ENCODE measurements around the gene MYO15A. TPM values are rescaled to one million over a fixed set of nuclear protein-coding genes. Genes with fewer than 3 reads are reported as not detected.
A peak's percentile ranks its signal among the peaks of the same experiment; 100 is the strongest.

The MYO15A gene
- total and polyA plus RNA-seq, 2 of the 4 experiments (the other 2 are of a cell fraction): 0.18 to 1.1 TPM

DNA sequence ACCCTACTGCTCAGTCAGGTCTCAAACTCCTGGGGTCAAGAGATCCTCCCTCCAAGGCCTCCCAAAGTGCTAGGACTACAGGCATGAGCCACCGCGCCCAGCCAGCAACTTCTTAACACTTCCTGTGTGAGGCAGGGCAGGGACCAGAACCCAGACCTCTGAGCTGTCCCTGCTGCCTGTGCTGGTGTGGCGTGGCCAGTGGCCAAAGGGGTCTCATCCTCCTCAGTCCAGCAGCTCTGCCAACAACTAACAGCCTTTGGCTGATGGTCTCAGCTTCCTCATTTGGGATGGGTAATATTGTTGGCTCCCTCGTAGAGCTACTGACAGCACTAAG, 115.5 kb downstream of the MYO15A start:
- WGBS, 2 experiments (ENCODE audit: extremely low coverage in 2 of 2, insufficient read length in 1 of 2): 80% methylated on average over 1 of the region's 4 CpGs; no CpG with 5 or more reads in 1 of the 2 experiments
- Histone ChIP-seq H3K79me1 (ENCODE audit: low read depth in 1 of 2, low read length in 2 of 2) (peaks cover 16 to 36% of the 10 kb centered on the region in 2 experiments), H2BK120ac (ENCODE audit: low read depth, low read length) (peak overlapping the region; percentile 19; the same call in 1 of the 2 replicates), H3K4me1 (ENCODE audit: control insufficient read depth, insufficient read depth, low read length) (peaks cover 26% of the 10 kb centered on the region), H2BK5ac (ENCODE audit: low read depth, low read length, poor library complexity, severe bottlenecking) (peak overlapping the region; percentile 6), H3K9me3 (ENCODE audit: control insufficient read depth, insufficient read depth, low read length) (no peaks in the 10 kb centered on the region), H3K23ac (ENCODE audit: low read depth, low read length) (no peak overlapping the region; the same call in 1 of the 2 replicates), H3K36me3 (ENCODE audit: control insufficient read depth, insufficient read depth, low read length) (no peaks in the 10 kb centered on the region), H2AK9ac (replicated peaks; ENCODE audit: low read depth, low read length, poor library complexity) (peak overlapping the region; percentile 97), H3K56ac (ENCODE audit: extremely low read depth, insufficient read depth, low read length) (no peak overlapping the region), H3K27ac (ENCODE audit: insufficient read depth, low read length) (no peak overlapping the region), H3K9ac (ENCODE audit: low read depth, low read length) (no peak overlapping the region), H4K8ac (ENCODE audit: low read depth in 2 of 2, low read length in 2 of 2) (peak overlapping the region; percentile 95 to 98), H2AFZ (replicated peaks; ENCODE audit: low read length, poor library complexity) (peak overlapping the region; percentile 96), H4K20me1 (ENCODE audit: insufficient read depth, low read length) (peaks cover 24% of the 10 kb centered on the region), H3K18ac (ENCODE audit: low read depth, low read length) (no peak overlapping the region), H3K27me3 (ENCODE audit: control insufficient read depth, insufficient read depth, low read length) (no peaks in the 10 kb centered on the region), H4K91ac (ENCODE audit: insufficient read depth, low read depth, low read length) (peak overlapping the region; percentile 77; the same call in 1 of the 2 replicates), H2AK5ac (ENCODE audit: low read depth, low read length) (peak overlapping the region; percentile 83; the same call in 1 of the 2 replicates), H3K4me3 (ENCODE audit: insufficient read depth, low read depth, low read length) (no peak overlapping the region), H3K9me1 (ENCODE audit: insufficient read depth, low read length) (peaks cover 28% of the 10 kb centered on the region), H4K5ac (ENCODE audit: low read depth, low read length) (peak overlapping the region; percentile 92), H3K4me2 (ENCODE audit: low read depth, low read length) (no peak overlapping the region), H2BK15ac (ENCODE audit: low read depth, low read length) (no peak overlapping the region), H2BK20ac (ENCODE audit: low read depth, low read length) (no peak overlapping the region), H3K14ac (replicated peaks; ENCODE audit: low read depth, low read length) (0 out of 2 replicates have a peak overlapping the region, but pooled peaks have one; percentile 90), H3K4ac (ENCODE audit: low read depth, low read length) (peak overlapping the region; percentile 87)
- ChIA-PET POLR2A (ENCODE audit: unreplicated experiment) (interaction anchor here (1.3 kb wide), 1 partner anchor 40 kb away, joined by 3 read pairs; the partner anchor contains the start of gene ALKBH5), CTCF (interaction anchor here (0.6 kb wide), 1 partner anchor 100 kb away, joined by 3 read pairs; no protein-coding TSS in a partner anchor)
- no peak for ATAC-seq (ENCODE audit: low read depth)
- DNase-seq: no peak
- BruUV-seq (replicated peaks): no TSS peak
- dilution Hi-C loops (cut with HindIII; ENCODE audit: low sequenced_read_pairs, unreplicated experiment): no loop called here
- in situ Hi-C loops (cut with MboI; ENCODE audit: low sequenced_read_pairs): no loop called here
- TF ChIP-seq, protein P1, sequence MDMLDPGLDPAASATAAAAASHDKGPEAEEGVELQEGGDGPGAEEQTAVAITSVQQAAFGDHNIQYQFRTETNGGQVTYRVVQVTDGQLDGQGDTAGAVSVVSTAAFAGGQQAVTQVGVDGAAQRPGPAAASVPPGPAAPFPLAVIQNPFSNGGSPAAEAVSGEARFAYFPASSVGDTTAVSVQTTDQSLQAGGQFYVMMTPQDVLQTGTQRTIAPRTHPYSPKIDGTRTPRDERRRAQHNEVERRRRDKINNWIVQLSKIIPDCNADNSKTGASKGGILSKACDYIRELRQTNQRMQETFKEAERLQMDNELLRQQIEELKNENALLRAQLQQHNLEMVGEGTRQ (IDR thresholded peaks at IDR 0.05; ENCODE audit: low read depth, low read length): no peak
- TF ChIP-seq RCOR1 (IDR thresholded peaks at IDR 0.05; ENCODE audit: insufficient replicate concordance, low read length): no peak
- TF ChIP-seq POLR2A (IDR thresholded peaks at IDR 0.05; ENCODE audit: low read depth, low read length): no peak
- TF ChIP-seq MAFK (IDR thresholded peaks at IDR 0.05; ENCODE audit: low read depth, low read length): no peak
- TF ChIP-seq, protein P2, sequence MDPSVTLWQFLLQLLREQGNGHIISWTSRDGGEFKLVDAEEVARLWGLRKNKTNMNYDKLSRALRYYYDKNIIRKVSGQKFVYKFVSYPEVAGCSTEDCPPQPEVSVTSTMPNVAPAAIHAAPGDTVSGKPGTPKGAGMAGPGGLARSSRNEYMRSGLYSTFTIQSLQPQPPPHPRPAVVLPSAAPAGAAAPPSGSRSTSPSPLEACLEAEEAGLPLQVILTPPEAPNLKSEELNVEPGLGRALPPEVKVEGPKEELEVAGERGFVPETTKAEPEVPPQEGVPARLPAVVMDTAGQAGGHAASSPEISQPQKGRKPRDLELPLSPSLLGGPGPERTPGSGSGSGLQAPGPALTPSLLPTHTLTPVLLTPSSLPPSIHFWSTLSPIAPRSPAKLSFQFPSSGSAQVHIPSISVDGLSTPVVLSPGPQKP (IDR thresholded peaks at IDR 0.05; ENCODE audit: borderline replicate concordance, low read depth, low read length): no peak
- intact Hi-C loops (cut with micrococcal nuclease): loop anchor here (2.0 kb wide), 1 partner anchor 35 kb away; the partner anchor contains the start of gene FLII
